K562 (cell line): ENCODE data around the gene TACC3. TPM values are rescaled to one million over a fixed set of nuclear protein-coding genes. Genes with fewer than 3 reads are reported as not detected.
A peak's percentile ranks its signal among the peaks of the same experiment; 100 is the strongest.

ENCODE experiments used
- ATAC-seq: fragments of 200-7000 bp; cut with Tn5 transposase; 3 replicates; pipeline ENCODE4 v1.9.1; 2020; ENCODE audit warnings: moderate library complexity
- BruUV-seq: library from RNA; stranded (reverse); fragments of 400-500 nt; replicated peaks from 2 replicates; lab custom pipeline; 2021; lab: Mats Ljungman, UMichigan
- CTCF ChIA-PET: fragments of 300-600 bp; formaldehyde crosslinking; extraction: SDS; loops from one replicate; lab custom pipeline; 2021; ENCODE audit warnings: low intra/inter-chr PET ratio; lab: Yijun Ruan, JAX
- POLR2A ChIA-PET: fragments of 300-600, 350-650 bp; sonication (Branson Sonifier 250); formaldehyde crosslinking; extraction: SDS; loops from one replicate; lab custom pipeline; 2021; ENCODE audit warnings: antibody characterized with exemption, inconsistent platforms; lab: Yijun Ruan, JAX
- DNase-seq, 4 experiments: peaks; one replicate each; pipeline versions ENCODE4 v3.0.0 to v3.0.0-alpha.2; 2011 to 2018; ENCODE audit warnings: low spot score in 3 of 4, mixed read lengths in 3 of 4; ENCODE audit errors: extremely low read depth in 1 of 4
- FAIRE-seq: peaks from 2 replicates; lab custom pipeline; 2011; peaks lifted over from hg19 to GRCh38; lab: Jason Lieb, UNC
- H2AFZ ChIP-seq: 2 replicates; pipeline ENCODE4 v1.6.0; 2011; ENCODE audit warnings: low read depth, low read length, control low read depth, inconsistent platforms
- H3K27ac ChIP-seq: fragments of 200-600 bp; 3 replicates; pipeline ENCODE4 v1.8.0; 2011; ENCODE audit warnings: low read depth, mild to moderate bottlenecking, control low read depth, inconsistent platforms, low read length, moderate library complexity, mixed read lengths; ENCODE audit errors: extremely low read depth
- H3K27me3 ChIP-seq, 2 experiments: fragments of 300-600 bp in 1 of 2; 2 replicates in 1 of 2; 3 replicates in 1 of 2; pipeline versions ENCODE4 v1.6.0 to v1.8.0; 2011; ENCODE audit warnings: inconsistent platforms in 2 of 2, low read length in 2 of 2, mild to moderate bottlenecking in 1 of 2, mixed read lengths in 1 of 2, moderate library complexity in 1 of 2; ENCODE audit not compliant: control insufficient read depth in 2 of 2, insufficient read depth in 2 of 2
- H3K36me3 ChIP-seq: fragments of 300-600 bp; 3 replicates; pipeline ENCODE4 v1.8.0; 2011; ENCODE audit warnings: mild to moderate bottlenecking, low read length, inconsistent platforms; ENCODE audit not compliant: control insufficient read depth, insufficient read depth
- H3K4me1 ChIP-seq, 2 experiments: fragments of 200-600 bp in 1 of 2; replicated peaks in 1 of 2; 2 replicates in 1 of 2; 3 replicates in 1 of 2; pipeline versions ENCODE4 v1.5.1 to v1.8.0; 2011; ENCODE audit warnings: inconsistent platforms in 2 of 2, low read length in 2 of 2, mild to moderate bottlenecking in 1 of 2, mixed read lengths in 1 of 2, moderate library complexity in 1 of 2; ENCODE audit not compliant: control insufficient read depth in 2 of 2, insufficient read depth in 2 of 2
- H3K4me2 ChIP-seq: 2 replicates; pipeline ENCODE4 v1.6.1; 2011; ENCODE audit warnings: low read length, control low read depth, inconsistent platforms, mixed read lengths; ENCODE audit not compliant: insufficient read depth
- H3K4me3 ChIP-seq: fragments of 200-600 bp; sonication (generic), shearing (Covaris generic); 2 replicates; pipeline ENCODE4 v1.5.1; 2016; ENCODE audit warnings: control low read depth, inconsistent platforms
- H3K79me2 ChIP-seq: fragments of 200-600 bp; 3 replicates; pipeline ENCODE4 v1.8.0; 2011; ENCODE audit warnings: low read length, inconsistent platforms; ENCODE audit not compliant: control insufficient read depth, insufficient read depth
- H3K9ac ChIP-seq, 2 experiments: 2 replicates each; pipeline versions ENCODE4 v1.6.0 to v1.6.1; 2011; ENCODE audit warnings: low read depth in 2 of 2, low read length in 2 of 2, control low read depth in 1 of 2, inconsistent platforms in 1 of 2, mild to moderate bottlenecking in 1 of 2, mixed read lengths in 1 of 2; ENCODE audit not compliant: insufficient read depth in 1 of 2
- H3K9me1 ChIP-seq: one replicate; pipeline ENCODE4 v1.6.0; 2011; ENCODE audit warnings: inconsistent platforms, mild to moderate bottlenecking, low read length, moderate library complexity; ENCODE audit not compliant: control insufficient read depth, insufficient read depth
- H3K9me3 ChIP-seq: replicated peaks from 2 replicates; pipeline ENCODE4 v1.5.1; 2011; ENCODE audit warnings: low read depth, low read length, inconsistent platforms; ENCODE audit not compliant: control insufficient read depth, insufficient read depth
- H4K20me1 ChIP-seq: replicated peaks from 2 replicates; pipeline ENCODE4 v1.6.1; 2011; ENCODE audit warnings: low read length, inconsistent platforms, mixed read lengths; ENCODE audit not compliant: control insufficient read depth, insufficient read depth
- ATF1 ChIP-seq, 2 experiments: fragments of 450-650 bp in 1 of 2; IDR thresholded peaks; 2 replicates each; pipeline ENCODE4 v1.6.1; 2016; ENCODE audit warnings: missing compliant biosample characterization in 1 of 2, missing genetic modification characterization in 1 of 2
- CTCFL ChIP-seq: IDR thresholded peaks from 2 replicates; pipeline ENCODE4 v1.6.1; 2011; ENCODE audit warnings: borderline replicate concordance, low read depth, mild to moderate bottlenecking, moderate library complexity, low read length; ENCODE audit not compliant: insufficient read depth, poor library complexity, severe bottlenecking
- DACH1 ChIP-seq: fragments of 450-650 bp; IDR thresholded peaks from 2 replicates; pipeline ENCODE4 v1.6.1; 2018; ENCODE audit not compliant: partially characterized antibody
- DPF2 ChIP-seq: fragments of 450-650 bp; IDR thresholded peaks from 2 replicates; pipeline ENCODE4 v1.6.1; 2016
- GATAD2B ChIP-seq: fragments of 450-650 bp; IDR thresholded peaks from 2 replicates; pipeline ENCODE4 v1.6.1; 2017; ENCODE audit warnings: mild to moderate bottlenecking, borderline replicate concordance
- POLR2A ChIP-seq: fragments of 450-650 bp; conservative IDR thresholded peaks from 2 replicates; pipeline ENCODE4 v1.6.1; 2016
- POLR2AphosphoS2 ChIP-seq: IDR thresholded peaks from 2 replicates; pipeline ENCODE4 v1.6.1; 2012; ENCODE audit warnings: low read length, improper control_type of control experiment
- SAP30 ChIP-seq: fragments of 200-600 bp; sonication (generic); IDR thresholded peaks from 2 replicates; pipeline ENCODE4 v1.6.1; 2012; ENCODE audit warnings: borderline replicate concordance, low read depth, mild to moderate bottlenecking, moderate library complexity, low read length, control low read depth, inconsistent platforms; ENCODE audit not compliant: insufficient read depth, poor library complexity, severe bottlenecking
- THAP12 ChIP-seq: fragments of 250-450 bp; sonication (Bioruptor Pico); IDR thresholded peaks from 2 replicates; pipeline ENCODE4 v1.9.0; 2021; ENCODE audit warnings: mild to moderate bottlenecking, inconsistent platforms
- ZNF79 ChIP-seq: fragments of 250-450 bp; sonication (Bioruptor Pico); IDR thresholded peaks from 2 replicates; pipeline ENCODE4 v1.4.0; 2020; ENCODE audit warnings: low read depth, mild to moderate bottlenecking, moderate library complexity
- WGBS: fragments of 100-300 bp; shearing (Covaris generic); methylation state at CpG from one replicate; pipeline ENCODE4 v1.1.6; 2016; ENCODE audit warnings: low coverage, mixed read lengths; ENCODE audit not compliant: insufficient coverage; ENCODE audit errors: missing lambda C conversion rate; 5-methylcytosine and 5-hydroxymethylcytosine counted together
- in situ Hi-C: fragments of 300-500 bp; cut with MboI; formaldehyde crosslinking; loops from 4 replicates; pipeline ENCODE4 v1.15.0; 2018; ENCODE audit warnings: inconsistent platforms, mixed read lengths
- intact Hi-C: fragments of 100-400 bp; cut with micrococcal nuclease; formaldehyde crosslinking; loops from 2 replicates; pipeline ENCODE4 v1.14.2; 2022
- polyA plus RNA-seq, 8 experiments: library from polyadenylated mRNA; depleted of rRNA in 4 of 8; stranded (reverse) in 5 of 8; unstranded in 3 of 8; fragments of >200 nt; fragmentation: Nextera tagmentation in 2 of 8; fragmentation: Illumina TruSeq in 1 of 8; extraction: Ambion mirVana in 2 of 8; extraction: Trizol in 1 of 8; gene quantifications; 2 replicates each; pipeline versions ENCODE4 v1.2.1 to v1.2.3, GENCODE V29; 2011 to 2014; ENCODE audit warnings: inconsistent platforms in 1 of 8, missing spikeins in 1 of 8
- total RNA-seq, 7 experiments: library from RNA; depleted of rRNA in 6 of 7; stranded (reverse); fragments of >200 nt in 6 of 7; fragmentation: Illumina TruSeq in 2 of 7; extraction: Trizol in 2 of 7; gene quantifications; 2 replicates each; pipeline versions ENCODE4 v1.2.1 to v1.2.3, GENCODE V29; 2011 to 2021; ENCODE audit warnings: low replicate concordance in 1 of 7

Gene TACC3
- total and polyA plus RNA-seq, 9 of the 15 experiments (the other 6 are each of a cell fraction or from before 2014, with no cell fraction given) = 1.9 to 122 (median 55.6) TPM

- no peaks in the 10 kb centered on the region for H3K27me3 ChIP-seq
- ATAC-seq (0 out of 3 replicates have a peak, but pooled peaks have one; percentile 1), DNase-seq (no peak), FAIRE-seq (no peak)
- CTCF ChIA-PET = interaction anchor here (6.2 kb wide), 1 partner anchor 64 kb away, joined by 94 read pairs; no protein-coding TSS in a partner anchor
- 62% methylated on average over 9 of the region's 12 CpGs for WGBS
- H3K9me1 ChIP-seq = no peaks in the 10 kb centered on the region
- no peaks in the 10 kb centered on the region for H3K79me2 ChIP-seq
- H3K4me3 ChIP-seq = no peak overlapping the region
- peaks cover 0 to 70% of the 10 kb centered on the region in 2 experiments; a peak in 2 of 5 replicates for H3K4me1 ChIP-seq
- no peak overlapping the region for H3K4me2 ChIP-seq
- H4K20me1 ChIP-seq = no peaks in the 10 kb centered on the region
- peak overlapping the region in 1 of 2 experiments; percentile 32; a peak in 1 of 4 replicates for H3K9ac ChIP-seq
- BruUV-seq = no TSS peak
- H2AFZ ChIP-seq = no peak overlapping the region
- intact Hi-C loops = loop anchor here (5.0 kb wide), 2 partner anchors 162 to 442 kb away; no protein-coding TSS in a partner anchor
- H3K36me3 ChIP-seq = peaks cover 43% of the 10 kb centered on the region; the same call in 2 of the 3 replicates
- no peaks in the 10 kb centered on the region for H3K9me3 ChIP-seq
- POLR2A ChIA-PET = interaction anchor here (0.9 to 1.4 kb wide), 4 partner anchors 9 to 49 kb away, joined by 3 to 4 read pairs (median 4); partner anchors contain the start of genes TACC3 and TMEM129
- in situ Hi-C loops = no loop called here
- no peak overlapping the region for H3K27ac ChIP-seq
- TF ChIP-seq DPF2 = no peak
- peak; percentile 75 for TF ChIP-seq POLR2AphosphoS2
- TF ChIP-seq CTCFL = peak; percentile 29
- no peak for TF ChIP-seq THAP12 (CRISPR knock-in tag)
- TF ChIP-seq POLR2A = peak; percentile 46; the same call in 1 of the 2 replicates
- no peak for TF ChIP-seq ZNF79
- no peak for TF ChIP-seq ATF1 (CRISPR knock-in tag; IDR thresholded peaks at IDR 0.05)
- no peak for TF ChIP-seq ATF1 (tag; IDR thresholded peaks at IDR 0.05)
- TF ChIP-seq SAP30 = no peak
- TF ChIP-seq GATAD2B = no peak
- no peak for TF ChIP-seq DACH1
Observed at GRCh38 chr4:1745697-1746096, 24.4 kb downstream of the TACC3 start.
